ENCODE results near the gene SH3YL1.

DNA sequence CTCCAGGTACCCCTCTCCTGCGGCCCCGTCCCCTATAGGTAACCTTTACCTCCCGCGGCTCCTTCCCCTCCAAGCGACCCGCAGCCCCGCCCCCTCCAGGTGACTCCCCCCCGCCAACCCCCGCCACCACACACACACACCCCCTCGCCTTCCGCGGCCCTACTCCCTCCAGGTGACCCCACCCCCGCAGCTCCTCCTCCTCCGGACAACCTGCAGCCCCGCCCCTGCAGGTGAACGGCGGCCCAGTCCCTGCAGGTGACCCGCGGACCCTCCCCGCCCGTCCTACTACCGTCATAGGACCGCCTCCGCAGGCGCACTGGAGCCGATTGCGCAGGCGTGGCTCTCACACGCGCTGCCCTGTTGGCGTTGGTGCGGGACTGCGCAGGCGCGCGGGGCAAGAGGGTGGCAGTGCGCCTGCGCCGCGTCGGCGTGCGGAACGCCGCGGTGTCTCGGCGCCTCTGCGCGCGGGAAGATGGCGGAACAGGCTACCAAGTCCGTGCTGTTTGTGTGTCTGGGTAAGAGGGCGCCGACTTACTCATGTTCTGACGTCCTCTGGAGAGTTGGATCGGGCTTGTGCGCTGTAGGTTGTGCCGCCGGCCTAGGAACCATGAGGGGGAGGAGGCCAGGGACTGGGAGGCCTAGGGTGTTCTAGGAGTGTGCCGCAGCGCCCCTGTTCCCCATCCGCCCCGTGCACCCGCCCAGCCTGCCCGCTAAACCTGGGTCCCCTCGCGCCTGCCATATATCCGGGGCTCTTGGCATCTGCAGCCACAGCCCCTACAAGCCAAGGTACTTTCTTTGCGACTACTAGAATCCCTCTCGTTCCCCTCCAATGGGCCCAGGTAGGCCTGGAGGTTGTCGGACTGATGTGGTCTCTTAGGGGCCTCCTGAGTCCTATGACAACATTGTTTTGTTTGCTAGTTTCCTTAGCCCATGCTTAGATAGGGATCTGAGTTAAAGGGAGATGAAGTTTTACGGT lies 949 bp upstream of the SH3YL1 start, which contains the start of gene ACP1:
- TF ChIP-seq, protein P1, sequence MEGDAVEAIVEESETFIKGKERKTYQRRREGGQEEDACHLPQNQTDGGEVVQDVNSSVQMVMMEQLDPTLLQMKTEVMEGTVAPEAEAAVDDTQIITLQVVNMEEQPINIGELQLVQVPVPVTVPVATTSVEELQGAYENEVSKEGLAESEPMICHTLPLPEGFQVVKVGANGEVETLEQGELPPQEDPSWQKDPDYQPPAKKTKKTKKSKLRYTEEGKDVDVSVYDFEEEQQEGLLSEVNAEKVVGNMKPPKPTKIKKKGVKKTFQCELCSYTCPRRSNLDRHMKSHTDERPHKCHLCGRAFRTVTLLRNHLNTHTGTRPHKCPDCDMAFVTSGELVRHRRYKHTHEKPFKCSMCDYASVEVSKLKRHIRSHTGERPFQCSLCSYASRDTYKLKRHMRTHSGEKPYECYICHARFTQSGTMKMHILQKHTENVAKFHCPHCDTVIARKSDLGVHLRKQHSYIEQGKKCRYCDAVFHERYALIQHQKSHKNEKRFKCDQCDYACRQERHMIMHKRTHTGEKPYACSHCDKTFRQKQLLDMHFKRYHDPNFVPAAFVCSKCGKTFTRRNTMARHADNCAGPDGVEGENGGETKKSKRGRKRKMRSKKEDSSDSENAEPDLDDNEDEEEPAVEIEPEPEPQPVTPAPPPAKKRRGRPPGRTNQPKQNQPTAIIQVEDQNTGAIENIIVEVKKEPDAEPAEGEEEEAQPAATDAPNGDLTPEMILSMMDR (conservative IDR thresholded peaks at IDR 0.05) = no peak
- TF ChIP-seq EZH2 (IDR thresholded peaks at IDR 0.05; ENCODE audit: low read depth) = no peak
